ENCODE results near the gene PNPLA3.

Gene PNPLA3

GRCh38 chr22:43923631-43924464 is at the start of gene PNPLA3:
Gene PNPLA3 (plus strand): TSS chr22:43923805. CDS start chr22:43923912, 107 bp downstream.
- peak; percentile 72 for DNase-seq (ENCODE audit: low read depth)

GRCh38 chr22:43876866-43877509 is 46.6 kb upstream of the PNPLA3 start:
- no peak for DNase-seq (ENCODE audit: low read depth)

- no peak for DNase-seq (ENCODE audit: low read depth)
Measured at GRCh38 chr22:43878079-43878795, 45.4 kb upstream of the PNPLA3 start.

GRCh38 chr22:43878831-43879550 is 44.6 kb upstream of the PNPLA3 start:
- DNase-seq (ENCODE audit: low read depth) = no peak

GRCh38 chr22:43879901-43880540 is 43.6 kb upstream of the PNPLA3 start:
- no peak for DNase-seq (ENCODE audit: low read depth)

GRCh38 chr22:43880541-43880991 is 43.0 kb upstream of the PNPLA3 start:
- DNase-seq (ENCODE audit: low read depth) = no peak

- DNase-seq (ENCODE audit: low read depth) = no peak
Measured at GRCh38 chr22:43881091-43882061, 42.2 kb upstream of the PNPLA3 start.

GRCh38 chr22:43882122-43882767 is 41.4 kb upstream of the PNPLA3 start:
- DNase-seq (ENCODE audit: low read depth) = no peak

- DNase-seq (ENCODE audit: low read depth) = no peak
Measured at GRCh38 chr22:43883012-43883661, 40.5 kb upstream of the PNPLA3 start.

GRCh38 chr22:43883719-43884415 is 39.7 kb upstream of the PNPLA3 start:
- no peak for DNase-seq (ENCODE audit: low read depth)

GRCh38 chr22:43884600-43885318 is 38.8 kb upstream of the PNPLA3 start:
- DNase-seq (ENCODE audit: low read depth) = no peak

- no peak for DNase-seq (ENCODE audit: low read depth)
Measured at GRCh38 chr22:43885319-43885671, 38.3 kb upstream of the PNPLA3 start.

GRCh38 chr22:43885786-43886185 is 37.8 kb upstream of the PNPLA3 start:
- DNase-seq (ENCODE audit: low read depth) = no peak

- DNase-seq (ENCODE audit: low read depth) = no peak
Measured at GRCh38 chr22:43886231-43886630, 37.4 kb upstream of the PNPLA3 start.

GRCh38 chr22:43887391-43887790 is 36.2 kb upstream of the PNPLA3 start:
- no peak for DNase-seq (ENCODE audit: low read depth)

- DNase-seq (ENCODE audit: low read depth) = no peak
Measured at GRCh38 chr22:43888740-43889139, 34.9 kb upstream of the PNPLA3 start.

- DNase-seq (ENCODE audit: low read depth) = no peak
Measured at GRCh38 chr22:43889201-43889859, 34.3 kb upstream of the PNPLA3 start.

GRCh38 chr22:43889860-43890253 is 33.7 kb upstream of the PNPLA3 start:
- DNase-seq (ENCODE audit: low read depth) = no peak

Data from stimulated activated CD4-positive, alpha-beta T cell treated with anti-CD3 and anti-CD28 coated beads, Interleukin-2, amount 100 ng/mL, for 4 hours (primary cell).